NCI-H345 treated with DMSO at 0.1 percent for 48 hours (cell line): Measurements from ENCODE around the gene SLC38A8.
A peak's percentile ranks its signal among the peaks of the same experiment; 100 is the strongest.

ENCODE experiments used
- DNase-seq: peaks from one replicate; lab custom pipeline; 2025; ENCODE audit not compliant: unreplicated experiment; lab: John Stamatoyannopoulos, UW

Gene SLC38A8

DNA sequence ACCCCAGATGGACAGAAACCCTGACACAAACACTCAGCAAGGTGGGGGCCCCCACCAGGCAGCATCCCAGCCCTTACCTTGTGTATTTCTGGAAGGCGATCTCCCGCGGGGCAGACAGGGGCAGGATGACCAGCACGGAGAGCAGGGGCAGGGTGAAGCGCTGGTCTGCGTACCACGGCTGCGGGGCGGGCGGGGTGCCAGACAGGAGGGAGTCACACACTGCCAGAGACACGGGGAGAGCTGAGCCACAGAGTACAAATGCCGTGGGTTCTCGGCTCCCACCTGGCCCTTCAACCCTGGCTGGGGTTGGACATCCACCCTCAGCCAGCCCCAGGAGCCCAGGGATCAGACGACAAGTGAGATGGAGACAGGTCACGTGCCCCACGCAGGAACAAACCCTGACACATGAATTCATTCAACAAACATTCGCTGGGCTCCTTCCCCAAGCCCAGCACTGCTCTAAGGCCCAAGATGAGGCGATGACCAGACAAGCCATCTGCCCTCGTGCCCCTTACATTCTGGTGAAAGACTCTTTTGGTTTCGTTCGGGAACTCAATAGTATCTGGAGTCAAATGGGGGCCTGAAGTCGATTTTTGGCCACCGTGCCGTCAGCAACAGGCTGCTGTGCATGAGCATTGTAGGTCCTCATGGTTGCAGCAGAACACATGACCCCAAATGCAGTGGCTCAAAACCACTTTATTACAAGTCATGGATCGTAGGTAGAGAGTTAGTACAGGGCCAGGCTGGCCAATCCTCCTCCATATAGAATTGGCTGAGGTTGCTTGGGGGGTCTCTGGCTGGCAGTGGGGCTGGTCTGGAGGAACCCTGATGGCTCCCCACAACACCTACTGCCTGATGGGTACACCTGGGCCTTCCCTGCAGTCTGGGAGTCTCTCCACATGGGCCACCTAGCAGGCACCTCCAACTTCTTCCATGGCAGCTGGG, 9.1 kb downstream of the SLC38A8 start:
- no peak for DNase-seq

DNA sequence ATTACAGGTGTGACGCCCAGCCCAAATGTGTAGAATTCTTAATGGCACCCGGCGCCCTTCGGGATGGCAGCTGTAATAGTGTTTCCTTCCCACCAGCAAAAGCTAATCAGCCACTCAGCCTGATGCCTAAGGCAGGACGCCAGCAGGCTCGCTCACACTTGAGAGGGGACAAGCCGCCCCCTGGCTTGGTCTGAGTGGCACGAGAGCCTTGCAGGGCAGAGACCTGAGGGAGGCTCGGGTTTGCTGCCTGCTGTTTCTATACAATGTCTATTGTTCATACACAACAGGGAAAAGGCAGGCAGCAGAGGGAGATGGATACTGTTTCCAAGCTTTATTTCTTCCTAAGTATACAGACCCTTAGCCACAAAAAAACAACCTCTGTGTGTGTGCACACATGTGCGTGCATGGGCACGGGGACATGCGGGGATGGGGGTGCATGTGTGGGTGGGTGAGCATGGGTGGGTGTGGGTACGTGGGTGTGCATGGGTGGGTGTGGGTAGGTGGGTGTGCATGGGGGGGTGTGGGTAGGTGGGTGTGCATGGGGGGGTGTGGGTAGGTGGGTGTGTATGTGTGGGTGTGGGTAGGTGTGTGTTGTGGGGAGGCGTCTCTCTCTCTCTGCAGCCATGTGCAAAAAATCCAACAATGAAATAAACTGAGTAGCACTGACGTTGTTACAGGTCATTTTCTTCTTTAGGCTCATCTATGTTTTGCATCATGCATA, 10.0 kb downstream of the SLC38A8 start:
- DNase-seq = peak; percentile 68

DNA sequence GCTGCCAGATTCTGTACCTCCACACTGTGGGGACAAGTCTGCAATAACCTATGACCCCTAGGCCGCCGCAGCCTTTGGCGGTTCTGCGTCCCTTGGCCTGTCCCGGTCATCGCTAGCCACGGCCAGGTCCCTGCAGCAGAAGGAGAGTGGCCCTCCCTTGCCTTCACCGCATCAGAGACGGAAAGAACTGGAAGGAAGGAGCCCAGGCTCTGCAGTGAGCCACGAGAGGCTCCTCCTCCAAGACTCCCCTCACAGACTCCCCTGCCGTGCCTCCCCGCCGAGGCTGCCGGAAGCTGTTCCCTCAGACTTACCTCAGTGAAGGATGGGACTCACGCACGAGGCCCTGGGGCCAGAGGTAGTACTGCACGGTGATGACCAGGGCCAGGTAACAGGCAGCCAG, 11.0 kb downstream of the SLC38A8 start:
- DNase-seq = no peak

DNA sequence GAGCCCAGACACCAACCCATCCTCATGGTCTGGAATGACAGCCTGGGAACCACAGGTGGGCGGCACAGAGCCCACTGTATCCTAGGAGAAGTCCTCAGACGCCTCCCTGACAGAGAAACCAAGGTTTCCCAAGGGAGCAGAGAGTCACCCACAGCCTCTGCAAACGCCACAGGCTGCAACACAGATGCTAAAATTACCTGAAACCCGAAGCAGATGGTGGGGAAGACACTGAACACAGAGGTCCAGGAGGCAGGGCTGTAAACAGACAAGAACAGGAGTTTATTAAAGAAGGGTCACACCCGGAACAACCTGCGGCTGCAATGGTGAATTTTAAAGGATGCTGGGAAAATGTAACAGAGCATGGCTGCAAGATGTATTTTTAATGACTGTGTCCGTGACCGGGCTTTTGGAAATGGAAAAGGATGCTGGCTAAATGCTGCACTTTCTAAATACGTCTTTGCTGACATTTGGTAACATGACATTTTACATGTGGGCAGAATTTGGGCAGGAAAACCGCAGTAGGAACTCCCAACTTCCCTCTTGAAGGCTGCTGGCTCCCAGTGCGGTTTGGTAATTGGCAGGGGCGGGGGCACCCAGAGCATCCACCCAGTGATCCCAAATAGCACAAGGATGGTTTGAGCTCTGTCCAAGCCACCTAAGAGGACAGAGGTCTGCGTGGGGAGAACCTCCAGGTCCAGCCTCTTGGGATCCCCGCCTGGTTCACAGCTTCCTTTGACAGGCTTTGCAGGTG, 13.1 kb downstream of the SLC38A8 start:
- no peak for DNase-seq

DNA sequence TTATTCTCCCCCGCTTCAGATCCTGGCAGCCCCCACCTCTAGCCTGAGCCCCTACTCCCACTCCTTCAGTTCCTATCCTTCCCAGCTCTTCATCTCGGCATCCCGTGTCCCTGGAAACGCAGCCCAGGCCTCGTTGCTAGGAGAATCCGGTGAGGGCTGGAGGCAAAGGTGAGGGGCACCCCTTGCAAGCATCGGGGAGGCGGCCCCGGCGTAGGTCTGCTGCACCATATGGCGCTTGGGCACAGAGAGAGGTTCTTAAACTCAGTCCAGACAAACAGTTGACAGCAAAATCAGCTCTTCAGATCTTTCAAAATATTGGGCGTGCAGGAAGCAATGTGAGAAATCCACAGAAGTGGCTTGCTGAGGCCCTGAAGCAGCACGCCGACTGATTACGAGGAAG, 15.0 kb downstream of the SLC38A8 start:
- no peak for DNase-seq

DNA sequence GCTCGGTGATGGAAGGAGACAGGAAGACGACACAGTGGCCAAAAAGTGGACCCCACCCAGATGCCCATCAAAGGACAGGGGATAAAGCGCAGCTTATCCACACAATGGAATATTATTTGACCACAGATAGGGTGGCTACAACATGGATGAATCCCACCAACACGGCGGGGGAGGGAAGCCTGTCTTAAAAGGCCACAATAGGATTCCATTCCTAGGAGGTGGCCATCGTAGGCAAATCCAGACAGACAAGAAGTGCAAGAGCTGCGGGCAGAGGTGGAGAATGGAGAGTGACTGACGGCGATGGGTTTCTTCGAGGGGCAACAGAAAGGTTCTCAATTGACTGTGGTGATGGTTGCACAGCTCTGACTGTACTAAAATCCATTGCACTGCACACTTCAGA, 16.0 kb downstream of the SLC38A8 start:
- no peak for DNase-seq

DNA sequence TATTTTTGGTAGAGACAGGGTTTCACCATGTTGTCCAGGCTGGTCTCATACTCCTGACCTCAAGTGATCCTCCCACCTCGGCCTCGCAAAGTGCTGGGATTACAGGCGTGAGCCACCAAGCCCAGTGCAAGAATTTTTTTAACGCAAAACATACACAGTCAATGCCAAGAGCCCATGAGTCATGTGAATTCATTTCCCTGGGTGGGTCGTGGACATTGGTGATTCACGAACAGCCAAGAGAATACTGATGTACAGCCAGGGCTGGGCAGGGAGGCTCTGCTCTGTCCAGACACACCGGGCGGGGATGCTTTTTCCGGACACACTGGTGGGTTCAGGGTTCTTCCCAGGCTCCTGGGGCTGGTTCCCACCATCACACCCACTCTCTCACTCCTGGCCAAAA, 17.7 kb downstream of the SLC38A8 start:
- DNase-seq = no peak

DNA sequence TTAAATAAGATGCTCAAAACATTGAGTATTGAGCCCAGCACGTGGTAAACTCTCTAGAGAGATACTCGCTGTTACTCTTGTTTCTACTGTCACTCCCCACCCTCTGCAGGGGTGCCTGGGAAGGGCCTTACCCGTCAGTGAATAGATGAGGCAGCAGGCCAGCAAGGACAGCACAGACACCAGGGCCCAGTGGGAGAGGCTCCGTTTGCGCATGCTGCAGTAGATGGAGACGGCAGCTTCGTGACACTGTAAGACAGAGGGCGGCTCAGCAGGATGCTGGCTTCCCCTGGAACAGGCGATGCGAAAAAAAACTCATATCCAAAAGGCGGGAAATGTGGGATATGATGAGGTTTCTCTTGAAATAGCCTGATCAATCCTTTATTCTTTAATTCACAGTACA, 20.0 kb downstream of the SLC38A8 start:
- no peak for DNase-seq

DNA sequence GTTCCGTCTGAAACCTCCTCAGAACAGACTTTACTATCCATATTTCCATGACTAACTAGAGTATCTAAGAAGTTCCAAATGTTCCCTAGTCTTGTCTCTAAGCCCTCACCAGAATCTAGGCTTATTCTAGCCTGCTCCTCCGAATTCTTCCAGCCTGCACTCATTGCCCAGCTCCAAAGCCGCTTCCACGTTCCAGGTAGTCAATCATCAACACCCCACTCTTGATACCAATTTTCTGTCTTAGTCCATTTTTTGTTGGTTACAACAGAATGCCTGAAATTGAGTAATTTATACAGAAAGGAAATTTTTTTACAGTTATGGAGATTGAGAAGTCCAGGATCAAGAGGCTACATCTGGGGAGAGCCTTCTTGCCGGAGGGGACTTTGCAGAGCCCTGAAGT, 21.1 kb downstream of the SLC38A8 start:
- no peak for DNase-seq

DNA sequence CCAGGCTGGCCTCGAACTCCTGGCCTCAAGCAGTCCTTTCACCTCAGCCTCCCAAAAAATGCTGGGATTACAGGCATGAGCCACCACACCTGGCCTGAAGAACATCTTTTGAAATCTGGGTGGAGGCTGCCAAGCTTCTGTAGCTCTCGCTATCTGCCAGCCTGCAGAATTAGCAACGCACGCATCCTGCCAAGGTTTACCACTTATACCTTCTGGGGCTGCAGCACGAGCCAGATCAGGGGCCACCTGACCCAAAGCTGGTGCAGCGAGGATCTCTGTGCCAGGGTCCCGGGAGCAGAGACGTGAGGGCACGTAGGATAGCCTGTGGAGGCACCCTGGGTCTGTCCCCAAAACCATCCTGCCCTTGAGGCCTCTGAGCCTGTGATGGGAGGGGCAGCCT, 22.2 kb downstream of the SLC38A8 start:
- DNase-seq = no peak

DNA sequence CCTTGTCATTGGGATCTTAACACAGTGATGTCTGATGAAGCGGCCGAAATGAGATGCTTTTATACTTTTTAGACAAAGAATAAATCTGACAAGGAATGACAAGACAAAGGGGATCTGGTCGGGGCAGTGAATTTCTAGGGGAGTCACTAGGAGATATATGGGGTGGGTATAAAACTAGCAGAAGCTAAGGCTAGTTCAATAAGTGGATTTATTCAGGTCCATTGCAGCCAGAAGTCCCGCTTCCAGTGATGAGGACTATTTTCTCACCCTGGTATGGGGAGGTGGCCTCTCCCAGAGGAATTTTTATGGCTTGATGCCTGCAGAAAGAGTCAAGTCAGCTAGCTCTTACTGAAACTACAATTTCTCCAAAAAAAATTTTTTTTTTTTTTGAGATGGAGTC, 23.9 kb downstream of the SLC38A8 start:
- DNase-seq = no peak

DNA sequence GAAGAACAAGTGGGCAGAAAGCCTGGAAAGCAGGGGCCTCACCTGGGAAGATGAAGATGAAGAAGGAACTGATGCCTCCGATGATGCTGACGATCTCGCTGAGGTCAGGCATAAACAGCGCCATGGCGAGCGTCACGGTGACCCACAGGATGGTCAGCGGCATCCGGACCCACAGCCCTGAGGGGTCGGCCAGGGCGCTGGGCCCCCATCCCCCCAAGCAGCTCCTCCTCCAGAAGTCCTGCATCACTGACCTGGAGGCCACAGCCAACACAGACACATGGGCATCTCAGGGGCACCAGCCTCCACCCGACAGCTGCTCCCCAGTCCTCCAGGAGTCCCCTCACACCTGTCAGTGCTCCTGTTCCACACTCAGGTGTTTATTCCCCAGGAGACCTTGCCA, 26.1 kb downstream of the SLC38A8 start:
- DNase-seq = no peak

DNA sequence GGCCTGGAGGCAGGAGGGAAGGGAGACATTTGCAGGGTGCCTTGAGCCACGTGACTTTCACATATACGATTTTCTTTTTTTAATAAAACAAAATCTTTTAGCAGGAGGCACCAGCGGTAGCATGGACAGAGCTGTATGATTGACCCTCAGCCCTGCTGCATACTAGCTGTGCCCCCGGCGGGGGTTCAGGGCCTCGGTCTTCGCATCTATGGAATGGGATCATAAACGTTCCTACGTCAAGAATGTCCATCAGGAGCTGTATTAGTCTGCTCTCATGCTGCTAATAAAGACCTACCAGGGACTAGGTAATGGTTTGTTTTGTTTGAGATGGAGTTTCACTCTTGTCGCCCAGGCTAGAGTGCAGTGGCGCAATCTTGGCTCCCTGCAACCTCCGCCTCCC, 27.2 kb downstream of the SLC38A8 start:
- DNase-seq = no peak

DNA sequence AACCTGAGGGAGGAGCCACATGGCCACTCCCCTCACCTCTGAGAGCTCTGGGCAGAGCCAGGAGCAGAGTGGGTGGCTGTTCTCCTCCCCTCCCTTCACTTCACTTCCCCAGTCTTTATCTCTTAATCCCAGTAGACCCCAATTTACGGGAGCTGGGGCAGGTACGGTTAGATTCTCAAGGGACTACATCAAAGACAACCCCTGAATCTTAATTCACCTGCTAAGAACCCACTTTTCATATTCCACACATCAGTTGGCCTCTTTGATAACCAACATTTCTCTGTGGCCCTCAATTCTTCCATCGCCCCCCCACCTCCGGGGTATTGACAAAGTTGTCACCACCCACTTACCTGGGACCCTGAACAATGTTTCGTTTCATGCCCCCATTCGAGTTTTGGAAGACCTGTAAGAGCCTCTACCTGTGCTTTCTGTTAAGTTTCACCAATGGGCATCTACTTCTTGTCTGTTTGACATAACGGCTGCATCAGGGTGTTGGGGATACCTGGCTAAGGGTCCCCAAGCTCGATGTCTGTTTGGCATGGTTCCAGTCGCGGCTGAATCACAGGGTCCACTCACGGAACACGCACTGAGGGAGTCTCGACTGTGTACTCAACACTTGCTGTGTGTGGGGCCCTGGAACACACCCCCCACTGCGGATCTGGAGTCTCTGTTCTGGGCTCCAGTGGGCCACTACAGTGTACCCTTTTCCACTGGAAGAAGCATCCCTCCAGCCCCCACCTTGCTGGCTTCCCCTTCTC, 27.8 kb downstream of the SLC38A8 start:
- DNase-seq = no peak

DNA sequence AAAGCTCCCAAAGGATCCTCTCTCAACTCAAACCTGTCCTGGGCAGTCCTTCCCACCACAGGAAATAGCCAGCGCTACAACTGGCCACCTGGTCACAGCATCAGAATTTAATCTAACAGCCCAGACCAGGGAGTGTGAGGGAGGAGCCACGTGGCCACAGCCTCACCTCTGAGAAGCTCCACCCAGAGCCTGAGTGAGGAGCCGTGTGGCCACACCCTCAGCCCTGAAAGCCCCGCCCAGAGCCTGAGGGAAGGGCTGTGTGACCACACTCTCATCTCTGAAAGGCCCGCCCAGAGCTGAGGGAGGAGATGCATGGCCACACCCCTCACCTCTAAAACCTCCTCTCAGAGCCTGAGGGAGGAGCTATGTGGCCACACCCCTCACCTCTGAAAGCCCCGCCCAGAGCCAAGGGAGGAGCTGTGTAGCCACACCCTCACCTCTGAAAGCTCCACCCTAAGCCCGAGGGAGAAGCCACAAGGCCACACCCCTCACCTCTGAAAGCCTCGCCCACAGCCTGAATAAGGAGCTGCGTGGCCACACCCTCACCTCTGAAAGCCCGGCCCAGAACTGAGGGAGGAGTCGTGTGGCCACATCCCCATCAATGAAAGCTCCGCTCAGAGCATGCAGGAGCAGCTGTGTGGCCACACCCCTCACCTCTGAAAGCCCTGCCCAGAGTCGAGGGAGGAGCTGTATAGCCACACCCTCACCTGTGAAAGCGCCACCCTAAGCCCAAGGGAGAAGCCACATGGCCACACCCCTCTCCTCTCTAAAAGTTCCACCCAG, 28.6 kb downstream of the SLC38A8 start:
- no peak for DNase-seq

DNA sequence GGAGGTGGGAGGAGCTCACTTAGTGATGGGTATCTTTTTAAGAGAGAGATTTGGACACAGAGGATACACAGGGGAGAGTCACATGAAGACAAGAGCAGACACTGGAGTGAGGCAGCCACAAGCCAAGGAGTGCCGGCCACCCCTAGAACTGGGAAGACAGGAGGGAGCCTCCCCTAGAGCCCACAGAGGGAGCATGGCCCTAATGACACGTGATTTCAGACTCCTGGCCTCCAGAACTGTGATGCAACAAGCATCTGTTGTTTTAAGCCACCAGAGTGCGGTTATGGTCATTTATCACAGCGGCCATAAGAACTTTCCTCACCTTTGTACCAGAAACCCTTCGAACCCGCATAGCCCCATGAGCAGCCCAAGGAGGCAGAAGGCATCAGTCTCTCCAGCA, 33.3 kb downstream of the SLC38A8 start:
- DNase-seq = no peak

DNA sequence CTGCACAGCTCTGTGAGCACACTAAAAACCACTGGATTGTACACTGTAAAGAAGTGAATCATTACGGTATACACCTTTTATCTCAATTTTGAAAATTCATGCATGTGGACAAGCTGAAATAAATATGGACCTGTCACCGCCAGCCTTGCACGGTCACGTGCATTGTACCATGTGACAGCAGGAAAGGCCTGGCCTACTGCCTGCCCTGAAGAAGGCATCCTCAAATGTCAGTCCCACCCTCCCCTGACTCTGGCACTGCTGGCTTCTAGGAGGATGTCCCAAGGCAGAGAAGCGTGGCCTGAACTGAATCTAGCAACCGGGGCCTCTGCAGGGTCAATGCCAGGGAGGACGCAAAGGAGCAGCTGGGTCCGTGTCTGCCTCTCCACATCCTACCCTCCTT, 34.6 kb downstream of the SLC38A8 start:
- DNase-seq = no peak

DNA sequence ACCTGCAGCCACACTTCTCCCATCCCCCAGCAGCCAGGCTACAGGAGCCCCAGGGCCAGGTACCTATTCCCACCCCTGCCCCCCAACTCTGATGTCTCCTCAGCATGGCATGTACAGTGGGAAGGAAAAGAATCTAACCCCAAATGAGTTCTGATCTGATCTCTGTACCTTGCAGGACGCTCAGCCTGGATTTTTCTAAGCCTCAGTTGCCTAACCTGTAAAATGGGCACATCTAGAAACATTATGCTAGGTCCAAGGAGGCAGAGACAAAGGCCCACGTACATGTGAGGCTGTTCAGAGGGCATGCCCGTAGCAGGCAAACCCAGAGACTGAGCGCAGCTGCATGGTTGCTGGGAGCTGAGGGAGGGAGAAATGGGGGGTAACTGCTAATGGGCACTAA, 35.1 kb downstream of the SLC38A8 start:
- DNase-seq = no peak

DNA sequence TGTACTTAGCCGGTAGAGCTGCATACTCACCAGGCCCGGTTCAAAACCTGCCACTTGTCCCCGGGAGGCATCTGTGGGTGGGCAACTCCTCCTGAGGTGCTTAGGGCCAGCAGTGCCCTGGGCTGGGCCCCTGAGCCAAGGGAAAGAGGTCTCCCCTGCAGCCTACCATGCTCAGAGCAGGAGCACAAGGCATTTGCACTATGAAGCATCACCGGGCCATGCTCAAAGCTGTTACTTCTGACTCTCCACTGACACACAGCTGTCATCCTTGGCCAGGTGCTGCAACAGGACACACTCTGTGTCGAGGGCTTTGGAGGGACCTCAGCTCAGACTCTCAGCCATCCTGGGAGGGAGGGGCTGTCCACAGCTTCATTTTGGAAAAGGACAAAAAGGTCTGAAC, 37.2 kb downstream of the SLC38A8 start:
- no peak for DNase-seq

DNA sequence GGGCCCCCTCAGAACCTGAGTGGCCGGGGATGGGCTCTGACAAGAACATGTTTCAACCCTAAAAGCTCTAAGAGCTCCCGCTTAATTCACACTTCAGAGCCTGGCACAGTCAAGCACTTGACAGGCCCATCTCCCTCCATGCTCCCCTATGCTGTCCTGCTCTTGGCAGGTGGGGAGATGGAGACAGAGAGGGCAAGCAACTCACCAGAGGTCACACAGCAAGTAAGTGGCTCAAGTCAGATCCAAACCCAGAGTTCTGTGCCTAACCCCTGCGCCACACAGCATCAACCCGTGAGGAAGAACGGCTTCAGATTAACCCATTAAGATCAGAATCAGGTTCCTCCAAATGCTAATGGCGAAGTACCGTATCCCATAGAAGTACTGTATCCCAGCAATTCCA, 38.2 kb downstream of the SLC38A8 start:
- DNase-seq = no peak
